ENCODE data around the gene ARL4A.

GRCh38 chr7:12695965-12696364, 8.5 kb downstream of the ARL4A start:
- TF ChIP-seq, protein P1, sequence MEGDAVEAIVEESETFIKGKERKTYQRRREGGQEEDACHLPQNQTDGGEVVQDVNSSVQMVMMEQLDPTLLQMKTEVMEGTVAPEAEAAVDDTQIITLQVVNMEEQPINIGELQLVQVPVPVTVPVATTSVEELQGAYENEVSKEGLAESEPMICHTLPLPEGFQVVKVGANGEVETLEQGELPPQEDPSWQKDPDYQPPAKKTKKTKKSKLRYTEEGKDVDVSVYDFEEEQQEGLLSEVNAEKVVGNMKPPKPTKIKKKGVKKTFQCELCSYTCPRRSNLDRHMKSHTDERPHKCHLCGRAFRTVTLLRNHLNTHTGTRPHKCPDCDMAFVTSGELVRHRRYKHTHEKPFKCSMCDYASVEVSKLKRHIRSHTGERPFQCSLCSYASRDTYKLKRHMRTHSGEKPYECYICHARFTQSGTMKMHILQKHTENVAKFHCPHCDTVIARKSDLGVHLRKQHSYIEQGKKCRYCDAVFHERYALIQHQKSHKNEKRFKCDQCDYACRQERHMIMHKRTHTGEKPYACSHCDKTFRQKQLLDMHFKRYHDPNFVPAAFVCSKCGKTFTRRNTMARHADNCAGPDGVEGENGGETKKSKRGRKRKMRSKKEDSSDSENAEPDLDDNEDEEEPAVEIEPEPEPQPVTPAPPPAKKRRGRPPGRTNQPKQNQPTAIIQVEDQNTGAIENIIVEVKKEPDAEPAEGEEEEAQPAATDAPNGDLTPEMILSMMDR (optimal IDR thresholded peaks at IDR 0.05 in 1 of 3, IDR thresholded peaks at IDR 0.05 in 1 of 3, conservative IDR thresholded peaks at IDR 0.05 in 1 of 3; ENCODE audit: extremely low read depth in 1 of 3, insufficient read depth in 2 of 3, low read length in 3 of 3): no peak
- TF ChIP-seq EZH2 (IDR thresholded peaks at IDR 0.05; ENCODE audit: low read length): no peak

Measured in keratinocyte (primary cell).